GM18951 (cell line): ENCODE measurements around the gene SUGCT.

ENCODE experiments used
- POLR2A ChIP-seq: IDR thresholded peaks from 4 replicates; pipeline ENCODE4 v1.6.1; 2011; ENCODE audit warnings: mild to moderate bottlenecking; ENCODE audit not compliant: insufficient read length, insufficient read depth; ENCODE audit errors: extremely low read depth
- in situ Hi-C: fragments of 300-500 bp; cut with MboI; formaldehyde crosslinking; loops from one replicate; pipeline ENCODE4 v1.12.0; 2022; ENCODE audit warnings: low sequenced_read_pairs, mixed read lengths, inconsistent platforms; ENCODE audit not compliant: unreplicated experiment

SUGCT gene

GRCh38 chr7:40810274-40810673, 675.5 kb downstream of the SUGCT start:
- in situ Hi-C loops, result no loop called here

GRCh38 chr7:40811666-40812065, 676.9 kb downstream of the SUGCT start:
- no peak for TF ChIP-seq POLR2A
- in situ Hi-C loops, result no loop called here

More at GRCh38 chr7:40810274-40810673, 675.5 kb downstream of the SUGCT start:
- TF ChIP-seq POLR2A, result no peak

- in situ Hi-C loops, result no loop called here
- TF ChIP-seq POLR2A, result no peak
Observed at GRCh38 chr7:40815022-40815421, 680.2 kb downstream of the SUGCT start.

- TF ChIP-seq POLR2A, result no peak
- in situ Hi-C loops, result no loop called here
Observed at GRCh38 chr7:40815512-40815911, 680.7 kb downstream of the SUGCT start.

- in situ Hi-C loops, result no loop called here
Observed at GRCh38 chr7:40822861-40823260, 688.1 kb downstream of the SUGCT start.

GRCh38 chr7:40824461-40824860, 689.7 kb downstream of the SUGCT start:
- in situ Hi-C loops, result no loop called here
- no peak for TF ChIP-seq POLR2A

More at GRCh38 chr7:40822861-40823260, 688.1 kb downstream of the SUGCT start:
- no peak for TF ChIP-seq POLR2A

- in situ Hi-C loops, result no loop called here
- TF ChIP-seq POLR2A, result no peak
Observed at GRCh38 chr7:40826411-40827221, 691.8 kb downstream of the SUGCT start.

GRCh38 chr7:40827222-40828085, 692.6 kb downstream of the SUGCT start:
- TF ChIP-seq POLR2A, result no peak
- in situ Hi-C loops, result no loop called here

- in situ Hi-C loops, result no loop called here
- TF ChIP-seq POLR2A, result no peak
Observed at GRCh38 chr7:40828686-40829600, 694.1 kb downstream of the SUGCT start.

- in situ Hi-C loops, result no loop called here
Observed at GRCh38 chr7:40833191-40833887, 698.5 kb downstream of the SUGCT start.

GRCh38 chr7:40833888-40834234, 699.1 kb downstream of the SUGCT start:
- in situ Hi-C loops, result no loop called here
- TF ChIP-seq POLR2A, result no peak

More at GRCh38 chr7:40833191-40833887, 698.5 kb downstream of the SUGCT start:
- no peak for TF ChIP-seq POLR2A

GRCh38 chr7:40836218-40836617, 701.4 kb downstream of the SUGCT start:
- no peak for TF ChIP-seq POLR2A
- in situ Hi-C loops, result no loop called here
